GM19467 (cell line): ENCODE results near the gene FAF1.

ENCODE experiments used
- ATAC-seq: cut with Tn5 transposase; IDR thresholded peaks from one replicate; pipeline ENCODE4 v1.9.1; 2021; ENCODE audit warnings: mild to moderate bottlenecking, moderate library complexity; ENCODE audit not compliant: unreplicated experiment

Gene FAF1

DNA sequence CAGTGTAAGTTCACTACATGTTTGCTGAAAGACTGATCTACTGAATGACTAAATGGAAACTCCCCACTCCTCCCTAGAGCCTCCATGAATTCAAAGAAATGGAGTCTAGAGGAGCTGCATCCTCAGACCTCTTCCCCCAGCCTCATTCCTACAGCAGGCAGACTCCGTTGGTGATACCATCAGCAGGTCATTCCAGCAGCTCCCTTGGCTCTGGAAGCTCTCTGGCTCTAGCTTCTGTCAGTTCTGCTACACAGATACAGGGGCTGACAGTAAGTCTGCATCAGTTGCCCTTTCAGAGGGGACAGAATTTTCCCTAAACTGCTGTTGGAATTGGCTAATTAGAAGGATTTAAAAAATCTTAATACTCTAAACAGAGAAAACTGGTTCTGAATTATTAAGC is 505.2 kb downstream of the FAF1 start:
- no peak for ATAC-seq

DNA sequence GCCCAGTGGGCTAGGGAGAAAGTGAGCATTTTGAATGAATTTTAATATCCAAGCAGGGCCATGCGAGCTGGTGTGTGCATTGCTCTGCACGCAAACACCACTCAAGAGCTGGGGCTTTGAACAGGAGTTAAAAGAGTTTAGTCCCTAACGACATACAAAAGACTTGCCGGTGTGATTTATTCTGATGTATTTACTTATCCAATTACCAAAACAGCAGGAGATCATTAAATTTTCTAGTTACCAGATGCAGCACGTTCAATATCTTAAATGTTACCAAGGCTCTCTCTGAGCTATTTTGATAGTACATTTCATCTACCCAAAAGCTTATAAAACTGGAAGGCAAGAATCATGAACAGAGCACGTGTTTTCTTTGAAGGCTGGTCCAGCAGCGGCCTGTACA is 506.8 kb downstream of the FAF1 start:
- no peak for ATAC-seq

- no peak for ATAC-seq
Observed at GRCh38 chr1:50452700-50453099, 507.4 kb downstream of the FAF1 start.

DNA sequence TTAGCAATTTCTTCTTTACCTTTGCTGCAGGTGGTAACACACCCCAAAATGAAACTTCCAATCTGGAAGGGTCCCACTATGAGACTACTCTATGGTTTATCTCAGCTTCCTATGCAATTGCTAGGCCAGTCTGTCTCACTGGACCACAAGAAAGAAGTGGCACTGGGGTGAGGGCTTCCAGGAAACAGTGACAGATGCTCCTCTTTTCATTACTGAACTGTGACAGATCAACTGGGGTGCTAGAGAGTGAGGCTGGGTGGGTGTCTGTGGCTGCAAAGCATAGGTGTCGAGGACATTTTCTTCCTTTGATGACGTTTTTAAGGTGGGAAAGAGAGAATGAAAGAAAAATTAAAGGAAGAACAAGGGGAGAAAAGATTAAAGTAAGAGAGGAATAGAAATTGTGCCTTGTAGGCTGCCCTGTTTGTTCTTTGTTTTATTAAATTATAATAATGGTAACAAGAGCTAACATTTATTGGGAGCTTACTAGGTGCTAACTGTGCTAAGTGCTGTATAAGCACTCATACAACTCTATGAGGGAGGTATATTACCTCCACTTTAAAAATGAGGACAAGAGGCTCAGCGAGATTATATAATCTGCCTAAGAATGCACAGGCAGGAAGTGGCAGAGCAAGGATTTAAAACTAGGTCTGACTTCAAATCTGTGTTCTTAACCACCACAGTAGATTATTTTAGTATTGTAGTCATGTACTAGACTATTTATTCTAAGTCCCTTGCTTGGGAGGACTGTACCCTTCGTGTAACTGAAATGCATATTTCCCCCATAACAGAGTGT is 509.0 kb downstream of the FAF1 start:
- ATAC-seq: no peak

DNA sequence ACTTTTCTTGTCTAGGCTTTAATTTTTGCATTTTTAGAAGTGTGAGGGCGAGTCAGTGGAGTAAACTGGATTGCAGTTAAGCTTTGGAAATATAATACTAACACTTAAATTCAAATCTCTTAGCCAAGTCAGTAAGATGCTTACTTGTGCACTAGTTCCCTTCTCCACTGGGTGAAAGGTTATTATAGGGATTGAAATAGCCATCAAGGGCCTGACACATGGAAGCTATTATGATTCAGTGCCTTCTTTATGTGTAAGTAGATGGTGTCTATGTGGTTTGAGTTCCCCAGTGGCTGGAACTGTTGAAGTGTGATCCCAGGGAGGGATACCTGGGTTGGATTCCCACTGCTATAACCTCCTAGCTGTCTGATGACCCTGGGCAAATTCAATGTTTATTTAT is 512.1 kb downstream of the FAF1 start:
- no peak for ATAC-seq

DNA sequence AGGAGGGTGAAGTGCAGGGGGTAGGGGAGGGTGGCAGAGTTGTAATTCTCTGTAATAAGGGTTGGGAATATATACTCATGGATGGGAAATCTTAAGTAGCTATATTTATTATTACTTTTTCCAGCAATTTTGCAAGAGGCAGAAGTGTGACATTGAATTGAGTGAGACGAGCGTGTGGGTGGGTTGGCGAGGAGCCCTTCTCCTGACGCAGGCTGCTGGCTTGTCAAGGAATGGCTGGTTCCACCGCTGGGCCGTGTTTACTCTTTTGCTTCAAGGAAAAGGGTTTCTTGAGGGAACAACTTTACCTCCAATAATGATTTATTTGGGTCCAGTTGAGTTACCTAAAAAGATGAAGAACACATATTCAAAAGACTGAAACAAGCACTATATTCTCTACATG is 518.9 kb downstream of the FAF1 start:
- no peak for ATAC-seq

- no peak for ATAC-seq
Observed at GRCh38 chr1:50438945-50439344, 521.1 kb downstream of the FAF1 start.

- ATAC-seq: no peak
Observed at GRCh38 chr1:50436489-50436888, 523.6 kb downstream of the FAF1 start.

DNA sequence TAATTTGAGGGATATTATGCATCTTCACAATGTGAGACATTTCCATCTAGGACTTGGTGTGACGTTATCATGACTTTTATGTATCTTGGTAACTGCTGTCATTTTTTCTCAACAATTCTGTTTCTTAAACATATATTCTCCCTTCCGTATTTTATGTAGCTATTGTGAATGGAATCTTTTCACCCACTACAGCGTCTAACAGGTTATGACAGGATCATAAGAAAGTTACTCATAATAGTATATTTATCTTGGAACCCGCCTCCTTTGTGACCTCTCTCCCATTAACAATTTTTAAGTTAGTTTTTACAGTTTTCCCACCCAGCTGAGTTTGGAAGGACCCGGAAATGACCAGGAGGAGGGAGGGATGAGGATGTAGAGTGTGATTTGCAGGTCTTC is 530.1 kb downstream of the FAF1 start:
- ATAC-seq: no peak

DNA sequence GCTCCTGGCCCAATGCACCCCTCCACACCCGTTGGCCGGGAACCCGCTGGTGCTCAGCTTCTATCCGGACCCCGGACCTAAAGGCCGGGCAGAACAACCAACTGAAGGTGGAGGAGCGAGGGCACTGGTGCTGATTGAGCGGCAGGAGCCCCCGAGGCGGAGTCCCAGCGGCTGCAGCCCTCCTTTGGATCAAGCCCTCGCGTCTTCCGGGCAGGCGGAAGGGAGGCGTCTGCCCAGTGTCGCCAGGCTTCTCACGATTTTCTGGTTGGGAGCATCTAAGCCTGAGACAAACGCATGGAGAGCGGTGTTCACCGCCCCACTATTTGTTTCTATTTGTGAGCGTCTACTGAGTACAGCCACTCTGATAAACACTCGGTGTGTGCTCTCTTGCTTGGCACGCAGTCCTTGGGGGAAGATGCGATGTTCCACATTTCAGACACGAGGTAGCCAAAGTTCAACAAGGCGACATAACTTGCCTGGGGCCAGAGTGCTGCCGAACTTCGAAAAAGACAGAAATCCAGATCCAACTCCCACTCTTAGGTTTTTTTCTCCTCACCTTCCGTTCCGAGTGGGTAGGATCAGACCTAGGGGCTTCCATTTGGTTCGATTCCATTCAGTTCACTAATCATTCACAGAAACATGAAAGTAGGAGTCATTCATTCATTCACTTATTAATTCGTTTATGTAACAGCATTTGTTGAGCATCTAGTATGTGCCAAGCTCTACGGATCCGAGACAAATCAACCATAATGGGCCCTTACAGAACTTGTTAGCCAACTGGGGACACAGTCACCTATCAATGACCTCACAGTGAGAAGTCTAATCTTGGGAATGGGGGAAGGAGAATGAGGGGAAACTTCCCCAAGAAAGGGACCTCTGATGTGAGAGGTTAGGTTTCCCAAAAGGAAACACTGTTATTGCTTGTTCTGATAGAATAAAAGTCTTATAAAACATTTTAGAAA is 532.0 kb downstream of the FAF1 start:
- ATAC-seq: no peak

DNA sequence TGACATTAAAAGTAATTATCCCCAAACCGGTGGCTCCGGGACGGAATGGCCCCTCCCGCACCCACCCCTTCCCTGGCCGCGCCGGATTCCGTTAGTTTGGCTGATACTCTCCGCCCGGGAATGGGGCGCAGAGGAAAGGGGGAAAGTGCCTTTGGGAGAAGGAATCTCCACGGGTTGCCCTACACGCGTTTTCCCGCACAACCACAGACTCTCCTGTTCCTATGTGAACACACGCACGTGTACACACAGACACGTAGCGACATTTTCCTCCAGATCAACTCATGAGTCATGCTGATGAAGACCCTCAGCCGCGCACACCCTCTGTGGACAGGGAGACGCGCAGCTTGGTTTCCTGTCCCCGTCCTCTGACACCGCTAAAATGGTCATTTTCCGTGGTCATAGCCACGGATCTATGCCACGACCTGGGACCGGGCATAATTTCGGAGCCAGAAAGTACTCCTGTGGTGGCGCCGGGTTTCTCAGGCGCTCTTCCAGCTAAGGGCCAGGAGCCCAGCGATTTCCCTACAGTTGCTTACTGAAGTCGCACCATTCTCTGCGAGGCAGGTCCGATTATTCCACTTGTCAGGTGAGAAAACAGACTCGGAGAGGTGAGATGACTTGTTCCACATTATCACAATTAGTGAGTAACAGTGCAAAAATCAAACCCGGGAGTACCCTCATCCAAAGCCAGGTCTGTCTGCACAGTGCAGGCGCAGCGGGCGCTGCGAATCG is 532.8 kb downstream of the FAF1 start:
- ATAC-seq: no peak

DNA sequence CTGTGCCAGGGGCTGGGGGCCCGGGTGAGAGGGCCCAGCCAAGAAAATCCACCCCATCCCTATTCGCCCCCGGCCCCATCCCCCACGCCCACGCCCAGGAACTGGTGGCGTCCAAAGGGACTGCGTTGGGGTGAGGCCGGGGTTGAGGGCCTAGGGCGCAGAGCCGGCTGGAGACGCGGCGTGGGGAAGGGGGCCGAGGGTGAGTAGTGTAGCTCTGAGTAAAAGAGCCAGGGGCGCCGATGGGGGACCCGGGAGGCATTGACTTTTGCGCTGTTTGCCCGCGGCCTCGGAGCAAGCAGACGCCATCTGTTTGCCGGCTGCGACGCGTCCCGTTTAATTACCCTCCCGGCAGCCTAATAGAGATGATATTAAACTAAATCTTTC is 533.4 kb downstream of the FAF1 start:
- ATAC-seq: no peak

DNA sequence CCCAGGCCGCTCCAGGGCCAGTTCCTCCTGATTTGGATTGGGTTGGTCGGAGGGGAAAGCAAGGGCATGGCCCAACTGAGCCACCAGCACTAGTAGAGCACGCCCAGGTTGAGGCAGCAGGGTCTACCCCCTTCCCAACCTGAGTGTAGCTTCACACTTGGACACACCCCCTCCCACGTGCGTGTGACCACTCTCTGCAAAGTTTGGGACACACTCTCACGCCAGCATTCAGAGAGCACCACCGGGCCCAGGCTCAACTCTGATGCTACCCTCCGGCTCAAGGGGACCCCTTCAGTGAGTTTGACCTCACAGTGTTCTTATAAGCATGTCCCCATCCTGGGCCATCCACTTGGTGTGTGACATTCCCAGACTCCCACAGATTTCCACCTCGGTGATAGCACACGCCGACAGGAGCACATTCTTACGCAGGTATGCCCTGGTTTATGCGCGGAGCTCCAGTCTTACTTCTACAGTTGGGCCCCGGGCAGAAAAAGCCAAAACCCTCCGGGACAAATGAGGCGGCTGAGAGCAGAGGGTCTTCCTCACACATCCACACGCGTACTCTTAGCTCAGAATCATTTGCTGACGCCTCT is 533.9 kb downstream of the FAF1 start:
- no peak for ATAC-seq

DNA sequence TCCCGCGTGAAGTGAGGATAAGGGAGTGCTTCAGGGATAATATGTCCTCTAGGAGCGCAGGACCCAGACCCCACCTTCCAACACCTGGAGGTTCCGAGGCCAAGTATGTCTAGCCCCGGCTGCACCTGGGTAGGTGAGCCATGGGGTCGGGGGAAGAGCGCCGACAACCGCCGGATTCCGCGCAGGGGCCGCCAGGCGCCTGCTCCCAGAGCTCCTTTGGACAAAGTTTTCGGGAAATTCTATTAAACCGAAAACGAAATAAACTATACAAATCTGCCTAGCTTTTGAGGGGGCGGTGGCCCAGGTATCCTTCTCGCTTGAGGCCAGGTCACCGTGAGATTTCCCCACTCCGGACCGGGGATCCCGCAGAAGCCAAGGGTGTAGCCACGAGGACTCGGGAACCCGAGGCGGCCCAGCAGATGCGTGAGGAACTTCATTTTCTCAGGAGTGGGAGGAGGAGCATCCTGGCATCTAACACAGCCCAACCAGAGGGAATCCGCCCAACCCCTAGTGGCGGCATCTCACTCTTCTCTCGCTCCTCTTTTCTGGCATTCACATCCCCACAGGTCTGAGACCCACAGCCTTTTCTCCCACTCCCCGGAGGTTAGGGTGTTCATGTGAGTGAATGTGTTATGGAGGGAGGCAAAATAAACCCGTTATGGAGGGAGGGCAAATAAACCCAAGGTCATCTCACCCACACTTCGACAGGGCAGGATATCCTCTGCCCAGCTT is 534.5 kb downstream of the FAF1 start:
- ATAC-seq: no peak

DNA sequence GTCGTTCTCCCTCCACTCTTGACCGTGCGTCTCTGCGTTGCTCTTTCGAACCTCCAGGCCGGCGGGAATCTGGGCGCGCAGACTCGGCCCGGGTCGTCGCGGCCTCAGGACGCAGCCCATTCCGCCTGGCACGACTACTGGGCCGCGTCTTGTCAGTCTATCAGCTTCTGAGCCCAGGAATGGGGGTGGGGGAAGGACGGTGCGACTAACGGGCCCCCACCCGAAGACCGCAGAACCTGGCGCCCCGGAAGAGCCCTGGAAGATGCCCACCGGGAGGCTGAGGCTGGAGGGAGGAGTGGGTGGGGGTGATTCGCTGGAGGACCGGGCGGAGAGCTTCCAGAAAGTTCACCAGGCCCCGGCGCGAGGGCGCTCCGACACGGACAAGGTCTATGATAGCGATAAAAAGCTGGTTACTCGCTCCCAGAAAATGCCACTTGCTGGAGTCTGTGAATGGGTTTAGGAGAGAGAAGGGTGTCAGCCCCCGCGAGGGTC is 535.1 kb downstream of the FAF1 start:
- no peak for ATAC-seq

DNA sequence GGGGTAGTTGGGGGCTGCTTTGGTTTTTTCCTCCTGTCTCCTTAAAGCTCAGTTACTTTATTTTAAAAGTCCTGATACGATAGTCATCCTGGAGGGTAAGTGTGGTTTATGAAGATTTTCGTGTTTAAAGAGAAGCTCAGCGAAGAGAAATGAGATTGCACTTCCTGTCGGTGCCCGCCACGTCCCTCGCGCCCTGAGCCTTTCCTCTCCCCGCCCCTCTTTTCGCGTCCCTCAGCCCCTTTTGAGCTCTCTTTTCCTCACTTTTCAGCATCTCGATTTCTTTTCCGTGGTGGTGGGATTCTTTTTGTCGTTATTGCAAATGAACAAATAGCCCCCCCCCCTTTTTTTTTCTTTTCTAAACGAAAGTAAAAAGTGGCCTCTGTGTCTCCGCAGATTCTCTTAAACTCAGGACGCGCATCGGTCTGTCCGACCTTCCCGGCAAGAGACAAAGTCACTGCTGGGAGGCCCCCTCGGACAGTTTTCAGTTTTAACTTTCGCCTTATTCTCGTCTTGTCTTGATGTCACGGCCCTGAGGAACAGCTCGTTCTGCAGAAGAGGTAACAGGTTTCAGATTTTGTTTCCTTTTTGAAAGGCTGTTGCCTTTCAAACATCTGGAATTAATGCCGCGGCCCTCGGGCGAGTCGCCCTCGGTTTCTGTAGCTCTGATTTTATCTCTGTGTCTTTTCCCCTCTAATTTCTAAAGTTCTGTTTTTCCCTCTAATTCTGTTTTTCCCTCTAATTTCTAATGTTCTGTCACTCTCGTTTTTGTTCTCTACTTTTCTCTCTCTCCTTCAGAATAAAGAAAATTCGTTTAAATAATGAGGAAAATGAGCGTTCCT is 535.8 kb downstream of the FAF1 start:
- ATAC-seq: no peak

GRCh38 chr1:50423670-50424000 is 536.4 kb downstream of the FAF1 start:
- no peak for ATAC-seq

DNA sequence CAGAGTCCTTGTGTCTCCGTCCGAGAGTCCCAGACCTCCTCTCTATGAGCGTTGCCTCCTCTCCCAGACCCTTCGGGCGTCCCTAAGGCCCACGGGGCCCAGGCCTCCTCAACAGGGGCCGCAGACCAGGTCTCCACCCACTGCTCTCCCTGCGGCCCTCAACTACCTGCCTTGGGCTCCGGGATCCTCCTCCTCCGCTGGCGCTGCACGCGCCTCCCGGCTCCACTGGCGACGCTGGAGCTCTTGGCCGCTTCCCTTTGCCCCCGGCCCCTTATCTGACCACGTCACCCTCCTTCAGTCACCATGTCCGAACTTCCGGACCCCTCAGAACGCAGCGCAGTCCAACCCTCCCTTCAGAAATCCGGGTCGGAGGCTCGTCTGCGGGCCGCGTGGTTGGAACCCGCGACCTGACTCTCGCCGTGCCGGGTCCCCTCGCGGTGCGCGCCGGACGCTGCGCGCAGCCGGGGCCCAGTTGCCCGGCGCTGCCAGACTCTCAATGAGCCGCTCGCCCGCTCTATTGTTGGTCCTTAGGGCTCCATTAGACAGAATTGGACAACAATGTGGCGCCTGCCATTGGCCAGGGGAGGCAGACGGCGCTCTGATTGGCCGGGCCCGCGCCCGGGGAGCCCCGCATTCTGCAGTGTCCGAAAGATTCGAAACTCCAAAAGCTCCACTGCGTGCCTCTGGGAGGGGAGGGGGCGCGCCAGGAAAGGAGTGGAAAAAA is 537.0 kb downstream of the FAF1 start, which contains the start of gene DMRTA2:
Gene DMRTA2 (minus strand): TSS at position 498 of the 724 bp plus-strand sequence. CDS start 1,907 bp downstream, outside the sequence.
- no peak for ATAC-seq

GRCh38 chr1:50422675-50422945 is 537.5 kb downstream of the FAF1 start:
- ATAC-seq: no peak
